Natural killer cell (primary cell): ENCODE measurements around the gene ELK4. TPM values are rescaled to one million over a fixed set of nuclear protein-coding genes. Genes with fewer than 3 reads are reported as not detected.
A peak's percentile ranks its signal among the peaks of the same experiment; 100 is the strongest.

ENCODE experiments used
- ATAC-seq, 3 donors: fragments of 150-1000 bp in 2 of 3; fragments of 200-7000 bp in 1 of 3; cut with Tn5 transposase; 1 replicate in 1 of 3; 2 replicates in 2 of 3; pipeline ENCODE4 v1.10.0; 2021; ENCODE audit warnings: mild to moderate bottlenecking in 2 of 3, moderate library complexity in 2 of 3
- DNase-seq, 2 donors: peaks; one replicate each; pipeline versions ENCODE4 v3.0.0 to v3.0.0-alpha.2; 2013 to 2021; ENCODE audit warnings: mixed read lengths in 1 of 2
- H3K27ac ChIP-seq: one replicate; pipeline ENCODE4 v1.5.1; 2013; ENCODE audit warnings: mild to moderate bottlenecking, low read length
- H3K27me3 ChIP-seq: one replicate; pipeline ENCODE4 v1.6.1; 2013; ENCODE audit warnings: low read length; ENCODE audit not compliant: control insufficient read depth, insufficient read depth
- H3K36me3 ChIP-seq: one replicate; pipeline ENCODE4 v1.6.1; 2013; ENCODE audit warnings: low read length; ENCODE audit not compliant: control insufficient read depth, insufficient read depth
- H3K4me1 ChIP-seq: one replicate; pipeline ENCODE4 v1.6.1; 2013; ENCODE audit warnings: low read length; ENCODE audit not compliant: control insufficient read depth, insufficient read depth
- H3K4me3 ChIP-seq: one replicate; pipeline ENCODE4 v1.5.1; 2013; ENCODE audit warnings: low read length
- H3K9me3 ChIP-seq: one replicate; pipeline ENCODE4 v1.6.1; 2013; ENCODE audit warnings: low read length; ENCODE audit not compliant: control insufficient read depth, insufficient read depth
- H3K27ac Mint-ChIP-seq, 2 donors: one replicate each; pipeline ENCODE4 v1.8.0; 2022; ENCODE audit warnings: mild to moderate bottlenecking in 2 of 2, mixed read lengths in 2 of 2, moderate library complexity in 1 of 2
- H3K27me3 Mint-ChIP-seq, 2 donors: one replicate each; pipeline ENCODE4 v1.8.0; 2022; ENCODE audit warnings: low read depth in 2 of 2, mixed read lengths in 2 of 2
- H3K36me3 Mint-ChIP-seq: one replicate; pipeline ENCODE4 v1.8.0; 2022; ENCODE audit warnings: mixed read lengths
- H3K4me1 Mint-ChIP-seq, 2 donors: one replicate each; pipeline ENCODE4 v1.8.0; 2022; ENCODE audit warnings: mixed read lengths in 2 of 2
- H3K4me3 Mint-ChIP-seq: one replicate; pipeline ENCODE4 v1.8.0; 2022; ENCODE audit warnings: mild to moderate bottlenecking, moderate library complexity, mixed read lengths
- H3K9me3 Mint-ChIP-seq, 2 donors: one replicate each; pipeline ENCODE4 v1.8.0; 2022; ENCODE audit warnings: mixed read lengths in 2 of 2
- WGBS: methylation state at CpG from one replicate; pipeline ENCODE4 v1.1.7; 2013; ENCODE audit warnings: missing lambda C conversion rate; ENCODE audit not compliant: insufficient coverage; 5-methylcytosine and 5-hydroxymethylcytosine counted together
- intact Hi-C: fragments of 100-400 bp; cut with micrococcal nuclease; formaldehyde crosslinking; loops from one replicate; pipeline ENCODE4 v1.14.2; 2022
- total RNA-seq, 4 donors: library from RNA; stranded (reverse); fragments of 120-200 nt in 1 of 4; gene quantifications; one replicate each; pipeline versions ENCODE4 v1.2.3 to v1.2.4, GENCODE V29; 2013 to 2022
- TF ChIP-seq, protein P1 (sequence below): fragments of 200-600 bp; IDR thresholded peaks from one replicate; pipeline ENCODE4 v1.8.0; 2022; ENCODE audit warnings: antibody characterized with exemption

ELK4 gene
- total RNA-seq, 3 donors from 2014 or later (not counting 1 experiment from before 2014, with no cell fraction given) = 107 to 155 (median 139) TPM

DNA sequence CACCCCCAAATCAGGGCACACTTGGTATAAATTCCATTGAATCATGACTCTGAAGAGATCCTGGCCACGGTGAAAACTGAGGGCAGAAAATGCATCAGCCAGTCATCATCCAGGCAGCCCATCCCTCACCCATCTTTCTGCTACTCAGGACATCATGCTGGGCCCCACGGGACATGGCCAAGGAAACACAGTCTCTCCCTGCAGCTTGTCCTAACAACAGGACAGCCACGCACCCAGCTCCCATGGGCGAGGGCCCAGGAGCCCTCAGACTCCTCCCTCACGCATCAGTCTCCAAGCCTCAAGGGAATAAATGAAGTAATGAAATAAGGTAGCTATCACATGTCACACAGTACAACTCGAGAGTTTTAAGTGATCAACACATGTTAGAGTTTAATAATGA, 37.8 kb downstream of the ELK4 start:
- no peaks in the 10 kb centered on the region for H3K9me3 Mint-ChIP-seq
- Histone ChIP-seq H3K27me3 (no peaks in the 10 kb centered on the region), H3K9me3 (no peaks in the 10 kb centered on the region), H3K36me3 (peaks cover 15% of the 10 kb centered on the region), H3K27ac (peak overlapping the region; percentile 65), H3K4me3 (no peak overlapping the region), H3K4me1 (peaks cover 27% of the 10 kb centered on the region)
- intact Hi-C loops = loop anchor here (5.0 kb wide), 1 partner anchor 383 kb away; no protein-coding TSS in a partner anchor
- 40% methylated on average over 4 of the region's 6 CpGs for WGBS
- ATAC-seq (no peak), DNase-seq (no peak)
- H3K27me3 Mint-ChIP-seq = no peaks in the 10 kb centered on the region
- H3K36me3 Mint-ChIP-seq = no peaks in the 10 kb centered on the region
- no peak overlapping the region for H3K4me3 Mint-ChIP-seq
- H3K27ac Mint-ChIP-seq = peak overlapping the region; percentile 68 to 86
- peaks cover 13% of the 10 kb centered on the region in 2 donors for H3K4me1 Mint-ChIP-seq
- TF ChIP-seq, protein P1, sequence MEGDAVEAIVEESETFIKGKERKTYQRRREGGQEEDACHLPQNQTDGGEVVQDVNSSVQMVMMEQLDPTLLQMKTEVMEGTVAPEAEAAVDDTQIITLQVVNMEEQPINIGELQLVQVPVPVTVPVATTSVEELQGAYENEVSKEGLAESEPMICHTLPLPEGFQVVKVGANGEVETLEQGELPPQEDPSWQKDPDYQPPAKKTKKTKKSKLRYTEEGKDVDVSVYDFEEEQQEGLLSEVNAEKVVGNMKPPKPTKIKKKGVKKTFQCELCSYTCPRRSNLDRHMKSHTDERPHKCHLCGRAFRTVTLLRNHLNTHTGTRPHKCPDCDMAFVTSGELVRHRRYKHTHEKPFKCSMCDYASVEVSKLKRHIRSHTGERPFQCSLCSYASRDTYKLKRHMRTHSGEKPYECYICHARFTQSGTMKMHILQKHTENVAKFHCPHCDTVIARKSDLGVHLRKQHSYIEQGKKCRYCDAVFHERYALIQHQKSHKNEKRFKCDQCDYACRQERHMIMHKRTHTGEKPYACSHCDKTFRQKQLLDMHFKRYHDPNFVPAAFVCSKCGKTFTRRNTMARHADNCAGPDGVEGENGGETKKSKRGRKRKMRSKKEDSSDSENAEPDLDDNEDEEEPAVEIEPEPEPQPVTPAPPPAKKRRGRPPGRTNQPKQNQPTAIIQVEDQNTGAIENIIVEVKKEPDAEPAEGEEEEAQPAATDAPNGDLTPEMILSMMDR = no peak

DNA sequence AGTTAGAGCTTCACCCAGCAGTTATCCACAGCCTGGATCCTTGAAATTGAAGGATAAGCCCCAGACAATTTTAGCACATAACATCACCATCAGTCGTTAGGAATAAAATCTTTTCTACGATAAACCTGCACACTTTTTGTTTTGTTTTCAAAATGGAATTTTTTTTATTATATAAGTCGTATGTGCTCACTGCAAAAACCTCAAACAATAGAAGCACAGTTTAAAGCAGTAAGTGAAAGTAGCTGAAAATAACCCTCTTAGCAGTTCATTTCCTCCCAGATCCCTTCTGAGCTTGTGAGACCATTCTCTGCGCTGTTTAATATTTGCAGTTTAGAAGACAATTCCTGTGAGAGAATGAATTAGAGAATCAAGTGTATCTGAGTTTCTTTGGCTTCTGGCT, 38.3 kb downstream of the ELK4 start:
- peak overlapping the region; percentile 71 for H3K4me3 Mint-ChIP-seq
- DNase-seq (peak in 1 of 2 donors; percentile 69), ATAC-seq (peak; percentile 38 to 53 (median 42))
- peaks cover 11% of the 10 kb centered on the region for H3K36me3 ChIP-seq
- intact Hi-C loops = loop anchor here (5.0 kb wide), 1 partner anchor 384 kb away; no protein-coding TSS in a partner anchor
- no peaks in the 10 kb centered on the region for H3K27me3 ChIP-seq
- no peaks in the 10 kb centered on the region for H3K9me3 Mint-ChIP-seq
- H3K27ac ChIP-seq = peak overlapping the region; percentile 65
- no peaks in the 10 kb centered on the region for H3K27me3 Mint-ChIP-seq
- TF ChIP-seq, protein P1 = no peak
- no peak overlapping the region for H3K4me3 ChIP-seq
- peaks cover 13% of the 10 kb centered on the region in 2 donors for H3K4me1 Mint-ChIP-seq
- H3K36me3 Mint-ChIP-seq = no peaks in the 10 kb centered on the region
- WGBS = 40% methylated on average over 1 of the region's 4 CpGs
- no peaks in the 10 kb centered on the region for H3K9me3 ChIP-seq
- peaks cover 27% of the 10 kb centered on the region for H3K4me1 ChIP-seq
- peak overlapping the region; percentile 68 to 86 for H3K27ac Mint-ChIP-seq

DNA sequence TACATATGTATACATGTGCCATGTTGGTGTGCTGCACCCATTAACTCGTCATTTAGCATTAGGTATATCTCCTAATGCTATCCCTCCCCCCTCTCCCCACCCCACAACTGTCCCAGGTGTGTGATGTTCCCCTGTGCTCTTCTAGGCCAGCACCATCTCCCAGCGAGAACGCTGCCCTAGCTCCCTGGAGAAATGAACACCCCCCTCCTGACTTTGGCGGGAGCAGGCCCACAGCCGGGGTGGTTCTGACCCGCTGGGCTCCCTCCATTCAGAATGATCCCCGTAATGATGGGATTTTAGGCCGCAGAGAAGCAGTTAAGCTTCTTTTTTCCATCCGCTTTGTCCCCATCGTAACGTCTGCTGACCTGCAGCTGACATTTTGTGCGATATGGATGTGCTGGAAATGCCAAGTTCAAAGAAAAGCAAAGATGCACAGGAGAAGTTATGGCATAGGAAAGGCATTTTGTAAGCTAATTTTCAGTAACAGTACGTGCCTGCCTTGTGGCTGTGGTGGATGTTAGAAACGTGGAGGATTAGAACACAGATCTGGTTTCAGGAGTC, 39.3 kb downstream of the ELK4 start:
- Histone ChIP-seq H3K36me3 (peaks cover 4% of the 10 kb centered on the region), H3K4me1 (peaks cover 27% of the 10 kb centered on the region), H3K27me3 (no peaks in the 10 kb centered on the region), H3K4me3 (no peak overlapping the region), H3K27ac (peak overlapping the region; percentile 9), H3K9me3 (no peaks in the 10 kb centered on the region)
- intact Hi-C loops = loop anchor here (1.0 to 5.0 kb wide), 4 partner anchors 40 to 385 kb away; partner anchors contain the start of gene ELK4
- H3K4me3 Mint-ChIP-seq = peak overlapping the region; percentile 42
- H3K36me3 Mint-ChIP-seq = no peaks in the 10 kb centered on the region
- no peaks in the 10 kb centered on the region for H3K27me3 Mint-ChIP-seq
- no peaks in the 10 kb centered on the region for H3K9me3 Mint-ChIP-seq
- ATAC-seq (no peak), DNase-seq (peak; percentile 4 to 25)
- TF ChIP-seq, protein P1 = no peak
- peaks cover 13% of the 10 kb centered on the region in 2 donors for H3K4me1 Mint-ChIP-seq
- WGBS = 90% methylated on average over 13 of the region's 14 CpGs
- H3K27ac Mint-ChIP-seq = peak overlapping the region in 1 of 2 donors; percentile 85
